Measurements from ENCODE around the gene SAT2. TPM values are rescaled to one million over a fixed set of nuclear protein-coding genes. Genes with fewer than 3 reads are reported as not detected.

Gene SAT2
- total RNA-seq: 73.5 TPM
- long read RNA-seq, transcript SAT2-213 (5 exons, 582 nt): minor isoform, 11 of 46 reads
- long read RNA-seq, transcript SAT2-201 (6 exons, 946 nt): minor isoform, 10 of 46 reads
- long read RNA-seq, transcript SAT2-208 (5 exons, 640 nt): minor isoform, 5 of 46 reads
- long read RNA-seq, transcript SAT2-202 (6 exons, 974 nt): major isoform, 12 of 46 reads
- long read RNA-seq, partial matches to known transcripts: 2 of 46 reads
- long read RNA-seq, other reads (novel, unspliced or antisense): 1 of 46 reads

DNA sequence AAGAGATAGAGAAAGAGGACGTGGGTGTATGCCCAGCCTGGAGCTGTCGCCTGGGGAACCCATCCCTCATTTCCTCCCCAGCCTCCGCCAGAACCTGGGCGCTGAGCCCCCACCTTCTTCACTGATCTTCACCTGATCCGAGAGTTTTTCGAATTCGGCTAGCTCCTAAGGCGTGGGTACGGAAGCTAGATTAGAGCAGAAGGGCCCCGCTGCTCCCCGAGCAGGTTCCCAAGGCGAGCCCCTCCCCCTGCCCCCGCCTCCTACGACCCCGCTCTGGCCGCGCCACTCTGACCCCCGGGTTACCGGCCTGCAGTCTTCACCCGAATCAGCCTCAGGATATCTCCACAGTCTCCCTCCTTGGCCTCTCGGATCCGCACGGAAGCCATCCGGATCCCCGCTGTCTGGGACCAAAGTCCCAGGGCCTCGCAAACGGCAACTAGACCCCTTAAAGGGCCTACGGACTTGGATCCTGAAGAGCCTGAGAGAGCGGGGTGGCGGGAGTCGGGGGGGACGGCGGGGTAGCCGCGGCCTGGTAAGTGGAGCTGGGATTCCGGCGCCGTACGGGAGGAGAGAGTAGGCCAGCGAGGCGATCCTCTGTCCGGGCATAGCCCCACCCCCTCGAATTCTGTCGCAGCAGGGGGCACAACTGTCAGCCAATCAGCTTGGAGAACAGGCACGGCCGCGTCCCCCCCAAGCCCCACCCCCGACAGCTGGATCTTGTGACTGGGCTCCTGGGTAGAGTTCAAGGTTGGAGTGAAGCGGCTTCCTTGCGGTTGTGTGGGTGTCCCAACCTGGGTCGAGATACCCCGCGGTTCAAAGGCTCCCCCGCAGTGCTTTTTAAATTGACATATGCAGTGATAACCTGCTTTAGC is at the start of gene SAT2:
TSS of gene SAT2 (minus strand) at position 572 of the 872 bp plus-strand sequence. CDS start at position 386, 186 bp downstream.
- TF ChIP-seq, protein P1, sequence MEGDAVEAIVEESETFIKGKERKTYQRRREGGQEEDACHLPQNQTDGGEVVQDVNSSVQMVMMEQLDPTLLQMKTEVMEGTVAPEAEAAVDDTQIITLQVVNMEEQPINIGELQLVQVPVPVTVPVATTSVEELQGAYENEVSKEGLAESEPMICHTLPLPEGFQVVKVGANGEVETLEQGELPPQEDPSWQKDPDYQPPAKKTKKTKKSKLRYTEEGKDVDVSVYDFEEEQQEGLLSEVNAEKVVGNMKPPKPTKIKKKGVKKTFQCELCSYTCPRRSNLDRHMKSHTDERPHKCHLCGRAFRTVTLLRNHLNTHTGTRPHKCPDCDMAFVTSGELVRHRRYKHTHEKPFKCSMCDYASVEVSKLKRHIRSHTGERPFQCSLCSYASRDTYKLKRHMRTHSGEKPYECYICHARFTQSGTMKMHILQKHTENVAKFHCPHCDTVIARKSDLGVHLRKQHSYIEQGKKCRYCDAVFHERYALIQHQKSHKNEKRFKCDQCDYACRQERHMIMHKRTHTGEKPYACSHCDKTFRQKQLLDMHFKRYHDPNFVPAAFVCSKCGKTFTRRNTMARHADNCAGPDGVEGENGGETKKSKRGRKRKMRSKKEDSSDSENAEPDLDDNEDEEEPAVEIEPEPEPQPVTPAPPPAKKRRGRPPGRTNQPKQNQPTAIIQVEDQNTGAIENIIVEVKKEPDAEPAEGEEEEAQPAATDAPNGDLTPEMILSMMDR (IDR thresholded peaks at IDR 0.05; ENCODE audit: borderline replicate concordance): no peak
- Histone ChIP-seq H3K4me3 (peak within 1 kb of the TSS; percentile 82), H3K27me3 (ENCODE audit: low read depth) (no peaks in the 10 kb centered on the region), H3K4me1 (peaks cover 27% of the 10 kb centered on the region), H3K36me3 (peaks cover 9% of the 10 kb centered on the region), H3K9me3 (replicated peaks) (no peaks in the 10 kb centered on the region), H3K27ac (replicated peaks) (peak within 1 kb of the TSS; percentile 92)
- DNase-seq: peak; percentile 96
- intact Hi-C loops (cut with micrococcal nuclease): no loop called here

DNA sequence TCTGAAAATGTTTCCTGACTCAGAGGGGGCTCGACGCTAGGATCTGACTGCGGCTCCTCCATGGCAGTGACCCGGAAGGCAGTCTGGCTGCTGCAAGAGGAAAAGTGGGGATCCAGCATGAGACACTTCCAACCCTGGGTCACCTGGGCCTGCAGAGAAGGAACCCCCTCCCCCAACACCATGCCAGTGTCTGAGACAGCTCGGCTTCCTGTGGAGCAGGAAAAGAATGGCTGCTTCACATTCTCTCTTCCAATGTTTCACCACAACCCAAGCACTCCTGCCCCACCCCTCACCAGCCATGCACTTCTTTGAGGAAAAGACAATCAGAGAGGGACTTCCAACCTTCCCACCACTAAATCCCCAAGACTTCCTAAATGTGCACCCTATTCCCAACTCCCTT is 48.9 kb upstream of the SAT2 start:
- TF ChIP-seq, protein P1 (IDR thresholded peaks at IDR 0.05; ENCODE audit: borderline replicate concordance): no peak
- no peak for DNase-seq
- intact Hi-C loops (cut with micrococcal nuclease): no loop called here
- Histone ChIP-seq H3K4me3 (no peak overlapping the region), H3K9me3 (replicated peaks) (peaks cover 10% of the 10 kb centered on the region), H3K36me3 (peaks cover 46% of the 10 kb centered on the region), H3K27me3 (ENCODE audit: low read depth) (no peaks in the 10 kb centered on the region), H3K4me1 (no peaks in the 10 kb centered on the region), H3K27ac (replicated peaks) (no peak overlapping the region)

DNA sequence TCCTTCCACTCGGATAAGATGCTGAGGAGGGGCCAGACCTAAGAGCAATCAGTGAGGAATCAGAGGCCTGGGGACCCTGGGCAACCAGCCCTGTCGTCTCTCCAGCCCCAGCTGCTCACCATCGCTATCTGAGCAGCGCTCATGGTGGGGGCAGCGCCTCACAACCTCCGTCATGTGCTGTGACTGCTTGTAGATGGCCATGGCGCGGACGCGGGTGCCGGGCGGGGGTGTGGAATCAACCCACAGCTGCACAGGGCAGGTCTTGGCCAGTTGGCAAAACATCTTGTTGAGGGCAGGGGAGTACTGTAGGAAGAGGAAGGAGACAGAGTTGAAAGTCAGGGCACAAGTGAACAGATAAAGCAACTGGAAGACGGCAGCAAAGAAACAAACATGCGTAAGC is 47.3 kb upstream of the SAT2 start:
- H3K27me3 ChIP-seq (ENCODE audit: low read depth): no peaks in the 10 kb centered on the region
- no peak overlapping the region for H3K27ac ChIP-seq (replicated peaks)
- no peaks in the 10 kb centered on the region for H3K4me1 ChIP-seq
- DNase-seq: no peak
- H3K4me3 ChIP-seq: no peak overlapping the region
- TF ChIP-seq, protein P1 (IDR thresholded peaks at IDR 0.05; ENCODE audit: borderline replicate concordance): no peak
- H3K9me3 ChIP-seq (replicated peaks): peaks cover 10% of the 10 kb centered on the region
- peaks cover 62% of the 10 kb centered on the region for H3K36me3 ChIP-seq
- intact Hi-C loops (cut with micrococcal nuclease): no loop called here

DNA sequence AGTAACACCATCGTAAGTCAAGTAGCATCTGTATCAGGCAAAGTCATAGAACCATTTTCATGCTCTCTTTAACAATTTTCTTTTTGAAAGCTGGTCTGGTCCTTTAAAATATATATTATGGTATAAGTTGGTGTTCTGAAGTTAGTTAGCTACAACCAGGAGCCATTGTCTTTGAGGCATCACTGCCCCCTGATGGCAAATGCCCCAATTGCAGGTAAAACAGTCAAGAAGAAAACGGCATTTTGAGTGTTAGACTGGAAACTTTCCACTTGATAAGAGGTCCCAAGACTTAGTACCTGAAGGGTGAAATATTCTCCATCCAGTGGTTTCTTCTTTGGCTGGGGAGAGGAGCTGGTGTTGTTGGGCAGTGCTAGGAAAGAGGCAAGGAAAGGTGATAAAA is 45.6 kb upstream of the SAT2 start:
- intact Hi-C loops (cut with micrococcal nuclease): no loop called here

DNA sequence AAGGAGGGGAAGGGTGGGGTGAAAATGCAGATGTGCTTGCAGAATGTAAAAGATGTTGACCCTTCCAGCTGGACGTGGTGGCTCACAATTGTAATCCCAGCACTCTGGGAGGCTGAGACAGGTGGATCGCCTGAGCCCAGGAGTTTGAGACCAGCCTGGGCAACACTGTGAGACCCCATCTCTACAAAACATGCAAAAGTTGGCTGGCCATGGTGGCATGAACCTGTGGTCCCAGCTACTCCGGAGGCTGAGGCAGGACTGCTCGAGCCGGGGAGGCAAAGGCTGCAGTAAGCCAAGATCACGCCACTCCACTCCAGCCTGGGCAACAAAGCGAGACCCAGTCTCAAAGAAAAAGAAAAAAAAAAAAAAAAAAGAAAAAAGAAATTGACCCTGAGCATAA is 40.9 kb upstream of the SAT2 start:
- Histone ChIP-seq H3K9me3 (replicated peaks) (peaks cover 4% of the 10 kb centered on the region), H3K27me3 (ENCODE audit: low read depth) (no peaks in the 10 kb centered on the region), H3K4me1 (no peaks in the 10 kb centered on the region), H3K4me3 (no peak overlapping the region), H3K36me3 (peaks cover 74% of the 10 kb centered on the region), H3K27ac (replicated peaks) (no peak overlapping the region)
- intact Hi-C loops (cut with micrococcal nuclease): no loop called here
- DNase-seq: no peak
- TF ChIP-seq, protein P1 (IDR thresholded peaks at IDR 0.05; ENCODE audit: borderline replicate concordance): no peak

More for the DNA sequence above, 45.6 kb upstream of the SAT2 start:
- TF ChIP-seq, protein P1 (IDR thresholded peaks at IDR 0.05; ENCODE audit: borderline replicate concordance): peak; percentile 28
- no peaks in the 10 kb centered on the region for H3K27me3 ChIP-seq (ENCODE audit: low read depth)
- DNase-seq: no peak
- H3K4me1 ChIP-seq: no peaks in the 10 kb centered on the region
- H3K4me3 ChIP-seq: no peak overlapping the region
- H3K36me3 ChIP-seq: peaks cover 78% of the 10 kb centered on the region
- H3K27ac ChIP-seq (replicated peaks): no peak overlapping the region
- H3K9me3 ChIP-seq (replicated peaks): peaks cover 10% of the 10 kb centered on the region
